Liver (tissue), 3 donors: ENCODE measurements around the gene NEK11.

Source experiments
- ATF3 ChIP-seq: IDR thresholded peaks from 2 replicates; pipeline ENCODE4 v1.6.1; 2016; ENCODE audit warnings: antibody characterized with exemption
- CTCF ChIP-seq: fragments of 150-350 bp; IDR thresholded peaks from 2 replicates; pipeline ENCODE4 v1.5.1; 2017; ENCODE audit warnings: improper control_type of control experiment, low read depth, low read length; ENCODE audit not compliant: missing input control
- REST ChIP-seq: IDR thresholded peaks from 2 replicates; pipeline ENCODE4 v1.6.1; 2016; ENCODE audit warnings: antibody characterized with exemption, mild to moderate bottlenecking
- donor health status: healthy.
- donor health status: healthy.

- TF ChIP-seq CTCF = no peak
- TF ChIP-seq ATF3 = no peak
- TF ChIP-seq REST = no peak
These were observed 298.2 kb downstream of the NEK11 start for GRCh38 chr3:131324923-131325322.
